Measurements from ENCODE around the gene PRR7.
A peak's percentile ranks its signal among the peaks of the same experiment; 100 is the strongest.
"Not testable (repeated sequence)": the region's sequence is repeated elsewhere in the genome, so short reads cannot be mapped to it uniquely, and the experiment has no call there.

Gene PRR7

GRCh38 chr5:177484902-177485549 is 38.4 kb downstream of the PRR7 start:
- no peak for DNase-seq

- DNase-seq, result not testable (repeated sequence)
Measured at GRCh38 chr5:177485753-177486152, 39.1 kb downstream of the PRR7 start.

- no peak for DNase-seq
Measured at GRCh38 chr5:177486256-177486655, 39.6 kb downstream of the PRR7 start.

GRCh38 chr5:177487144-177487543 is 40.5 kb downstream of the PRR7 start:
- DNase-seq, result no peak

- no peak for DNase-seq
Measured at GRCh38 chr5:177487975-177488374, 41.4 kb downstream of the PRR7 start.

- no peak for DNase-seq
Measured at GRCh38 chr5:177489119-177489716, 42.6 kb downstream of the PRR7 start.

GRCh38 chr5:177490311-177490991 is 43.8 kb downstream of the PRR7 start:
- no peak for DNase-seq

- DNase-seq, result no peak
Measured at GRCh38 chr5:177490992-177491391, 44.4 kb downstream of the PRR7 start.

GRCh38 chr5:177491429-177491945 is 44.9 kb downstream of the PRR7 start:
- no peak for DNase-seq

- no peak for DNase-seq
Measured at GRCh38 chr5:177491983-177492746, 45.6 kb downstream of the PRR7 start.

GRCh38 chr5:177492841-177493240 is 46.2 kb downstream of the PRR7 start:
- DNase-seq, result no peak

GRCh38 chr5:177493795-177494345 is 47.3 kb downstream of the PRR7 start:
- no peak for DNase-seq

GRCh38 chr5:177494346-177495195 is 48.0 kb downstream of the PRR7 start:
- no peak for DNase-seq

- no peak for DNase-seq
Measured at GRCh38 chr5:177495243-177496060, 48.8 kb downstream of the PRR7 start.

GRCh38 chr5:177496070-177496726 is 49.6 kb downstream of the PRR7 start:
- peak in 1 of 3 experiments; percentile 34 for DNase-seq

- peak; percentile 37 to 62 (median 60) for DNase-seq
Measured at GRCh38 chr5:177496727-177497291, 50.2 kb downstream of the PRR7 start.

- peak; percentile 88 to 95 (median 93) for DNase-seq
Measured at GRCh38 chr5:177497292-177498012, 50.8 kb downstream of the PRR7 start, which contains the start of gene PDLIM7. PDLIM7 (minus strand) TSS chr5:177497604; CDS start chr5:177496512, 1,092 bp downstream.

GRCh38 chr5:177498013-177498787 is 51.6 kb downstream of the PRR7 start:
- peak in 1 of 3 experiments; percentile 38 for DNase-seq

Measured in NCI-H1417 (cell line).